ENCODE results near the gene STT3A.

DNA sequence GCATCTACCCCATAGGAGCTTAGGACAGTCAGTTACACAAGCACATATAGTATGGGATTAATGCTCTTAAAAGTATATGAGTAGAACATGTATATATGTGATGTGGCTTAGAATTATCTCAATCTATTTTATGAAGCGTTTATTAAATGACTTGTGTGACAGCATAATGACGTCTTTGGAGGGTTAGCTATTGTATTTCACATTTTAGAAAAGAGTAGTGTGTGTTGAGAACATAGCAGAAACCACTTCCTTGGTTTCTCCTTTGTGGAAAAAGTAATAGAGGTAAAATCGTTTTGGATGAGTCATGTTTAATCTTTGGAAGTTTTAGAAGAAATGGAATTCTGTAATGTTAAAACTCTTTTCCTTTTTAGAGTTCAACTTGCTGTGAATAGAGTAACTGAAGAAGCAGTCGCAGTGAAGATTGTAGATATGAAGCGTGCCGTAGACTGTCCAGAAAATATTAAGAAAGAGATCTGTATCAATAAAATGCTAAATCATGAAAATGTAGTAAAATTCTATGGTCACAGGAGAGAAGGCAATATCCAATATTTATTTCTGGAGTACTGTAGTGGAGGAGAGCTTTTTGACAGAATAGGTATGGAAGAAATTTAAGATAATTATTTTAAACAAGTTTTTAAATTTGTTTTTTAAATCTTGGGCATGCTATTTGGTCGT, 34.7 kb downstream of the STT3A start:
- TF ChIP-seq POLR2A (IDR thresholded peaks at IDR 0.05) (no peak), POLR2AphosphoS5 (IDR thresholded peaks at IDR 0.05; ENCODE audit: insufficient read depth in 1 of 2, low read depth in 1 of 2) (no peak)
- TF ChIP-seq, protein P1, sequence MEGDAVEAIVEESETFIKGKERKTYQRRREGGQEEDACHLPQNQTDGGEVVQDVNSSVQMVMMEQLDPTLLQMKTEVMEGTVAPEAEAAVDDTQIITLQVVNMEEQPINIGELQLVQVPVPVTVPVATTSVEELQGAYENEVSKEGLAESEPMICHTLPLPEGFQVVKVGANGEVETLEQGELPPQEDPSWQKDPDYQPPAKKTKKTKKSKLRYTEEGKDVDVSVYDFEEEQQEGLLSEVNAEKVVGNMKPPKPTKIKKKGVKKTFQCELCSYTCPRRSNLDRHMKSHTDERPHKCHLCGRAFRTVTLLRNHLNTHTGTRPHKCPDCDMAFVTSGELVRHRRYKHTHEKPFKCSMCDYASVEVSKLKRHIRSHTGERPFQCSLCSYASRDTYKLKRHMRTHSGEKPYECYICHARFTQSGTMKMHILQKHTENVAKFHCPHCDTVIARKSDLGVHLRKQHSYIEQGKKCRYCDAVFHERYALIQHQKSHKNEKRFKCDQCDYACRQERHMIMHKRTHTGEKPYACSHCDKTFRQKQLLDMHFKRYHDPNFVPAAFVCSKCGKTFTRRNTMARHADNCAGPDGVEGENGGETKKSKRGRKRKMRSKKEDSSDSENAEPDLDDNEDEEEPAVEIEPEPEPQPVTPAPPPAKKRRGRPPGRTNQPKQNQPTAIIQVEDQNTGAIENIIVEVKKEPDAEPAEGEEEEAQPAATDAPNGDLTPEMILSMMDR (IDR thresholded peaks at IDR 0.05) = no peak
